H1 (cell line): ENCODE results near the gene MYO5B. TPM values are rescaled to one million over a fixed set of nuclear protein-coding genes. Genes with fewer than 3 reads are reported as not detected.

Source experiments
- CTCF ChIA-PET: fragments of 300-600 bp; sonication (Branson Sonifier 250); formaldehyde crosslinking; loops from one replicate; lab custom pipeline; 2021; ENCODE audit not compliant: partially characterized antibody; lab: Charles Lee
- POLR2A ChIA-PET: fragments of 300-600 bp; sonication (Branson Sonifier 250); formaldehyde crosslinking; loops from one replicate; lab custom pipeline; 2021; ENCODE audit warnings: inconsistent platforms; ENCODE audit not compliant: partially characterized antibody; lab: Charles Lee
- DNase-seq, 2 experiments: peaks; one replicate each; pipeline versions ENCODE4 v3.0.0 to v3.0.0-alpha.2; 2010 to 2022; ENCODE audit warnings: low spot score in 2 of 2, low read depth in 1 of 2, mixed read lengths in 1 of 2
- FAIRE-seq: peaks from 2 replicates; lab custom pipeline; 2011; peaks lifted over from hg19 to GRCh38; lab: Jason Lieb, UNC
- H2AFZ ChIP-seq: 2 replicates; pipeline ENCODE4 v1.8.1; 2012; ENCODE audit warnings: low read length, inconsistent platforms
- H2AK5ac ChIP-seq: 2 replicates; pipeline ENCODE4 v1.6.1; 2013; ENCODE audit warnings: low read depth, low read length
- H2BK120ac ChIP-seq: replicated peaks from 2 replicates; pipeline ENCODE3; 2013; ENCODE audit warnings: low read depth, low read length, inconsistent platforms
- H2BK12ac ChIP-seq: 2 replicates; pipeline ENCODE4 v1.6.1; 2013; ENCODE audit warnings: low read depth, low read length
- H2BK15ac ChIP-seq: 2 replicates; pipeline ENCODE4 v1.6.1; 2013; ENCODE audit warnings: low read length
- H2BK20ac ChIP-seq: 2 replicates; pipeline ENCODE4 v1.6.1; 2013; ENCODE audit warnings: low read length
- H2BK5ac ChIP-seq: 2 replicates; pipeline ENCODE4 v1.6.1; 2013; ENCODE audit warnings: low read depth, low read length
- H3K14ac ChIP-seq: 2 replicates; pipeline ENCODE4 v1.6.1; 2013; ENCODE audit warnings: inconsistent platforms; ENCODE audit not compliant: insufficient read length
- H3K18ac ChIP-seq: 2 replicates; pipeline ENCODE4 v1.6.1; 2013; ENCODE audit warnings: low read length; ENCODE audit errors: extremely low read depth
- H3K23ac ChIP-seq: 2 replicates; pipeline ENCODE4 v1.6.1; 2013; ENCODE audit warnings: inconsistent platforms; ENCODE audit not compliant: insufficient read length
- H3K23me2 ChIP-seq: 2 replicates; pipeline ENCODE4 v1.6.1; 2013; ENCODE audit warnings: low read depth, low read length
- H3K27ac ChIP-seq: 2 replicates; pipeline ENCODE4 v1.6.1; 2011; ENCODE audit warnings: low read depth, low read length, inconsistent platforms
- H3K27me3 ChIP-seq, 4 experiments: replicated peaks in 1 of 4; 1 replicate in 1 of 4; 2 replicates in 3 of 4; pipeline versions ENCODE4 v1.6.1 to v1.8.1; 2011 to 2013; ENCODE audit warnings: low read length in 3 of 4, mild to moderate bottlenecking in 3 of 4, inconsistent platforms in 2 of 4, mixed read lengths in 2 of 4, moderate library complexity in 1 of 4; ENCODE audit not compliant: control insufficient read depth in 3 of 4, insufficient read depth in 3 of 4; ENCODE audit errors: extremely low read depth in 1 of 4
- H3K36me3 ChIP-seq, 4 experiments: 2 replicates each; pipeline versions ENCODE4 v1.6.1 to v1.8.1; 2011 to 2013; ENCODE audit warnings: mild to moderate bottlenecking in 4 of 4, low read length in 3 of 4, moderate library complexity in 2 of 4, control low read depth in 1 of 4, inconsistent platforms in 1 of 4; ENCODE audit not compliant: insufficient read depth in 4 of 4, control insufficient read depth in 2 of 4
- H3K4ac ChIP-seq: replicated peaks from 2 replicates; pipeline ENCODE3; 2013; ENCODE audit warnings: low read length, low read depth, mixed read lengths, inconsistent platforms; ENCODE audit not compliant: insufficient read length
- H3K4me1 ChIP-seq, 4 experiments: replicated peaks in 1 of 4; 1 replicate in 1 of 4; 2 replicates in 3 of 4; pipeline versions ENCODE4 v1.6.1 to v1.8.1; 2011 to 2013; ENCODE audit warnings: low read length in 3 of 4, inconsistent platforms in 2 of 4, mixed read lengths in 1 of 4; ENCODE audit not compliant: insufficient read depth in 4 of 4, control insufficient read depth in 3 of 4
- H3K4me2 ChIP-seq, 2 experiments: 2 replicates each; pipeline versions ENCODE4 v1.6.1 to v1.8.1; 2011 to 2013; ENCODE audit warnings: low read depth in 2 of 2, low read length in 2 of 2, control low read depth in 1 of 2, inconsistent platforms in 1 of 2, mild to moderate bottlenecking in 1 of 2; ENCODE audit not compliant: insufficient read depth in 1 of 2
- H3K4me3 ChIP-seq, 4 experiments: fragments of 200-600, 300-600 bp in 1 of 4; sonication (generic), shearing (Covaris generic), sonication (Bioruptor Twin) in 1 of 4; 2 replicates each; pipeline versions ENCODE4 v1.5.1 to v1.8.1; 2011 to 2016; ENCODE audit warnings: low read length in 4 of 4, low read depth in 3 of 4, control low read depth in 2 of 4, inconsistent platforms in 2 of 4, mild to moderate bottlenecking in 2 of 4, mixed read lengths in 1 of 4, moderate library complexity in 1 of 4; ENCODE audit not compliant: insufficient read depth in 2 of 4; ENCODE audit errors: extremely low read depth in 1 of 4
- H3K56ac ChIP-seq: replicated peaks from 2 replicates; pipeline ENCODE3; 2013; ENCODE audit warnings: low read depth, mild to moderate bottlenecking, mixed read lengths, low read length, inconsistent platforms; ENCODE audit not compliant: insufficient read length
- H3K79me1 ChIP-seq: 2 replicates; pipeline ENCODE4 v1.6.1; 2013; ENCODE audit warnings: low read depth, low read length, control low read depth
- H3K79me2 ChIP-seq, 2 experiments: 2 replicates each; pipeline versions ENCODE4 v1.6.1 to v1.8.1; 2012 to 2013; ENCODE audit warnings: low read length in 2 of 2, mild to moderate bottlenecking in 2 of 2, inconsistent platforms in 1 of 2; ENCODE audit not compliant: insufficient read depth in 2 of 2, control insufficient read depth in 1 of 2
- H3K9ac ChIP-seq, 4 experiments: replicated peaks in 1 of 4; 1 replicate in 1 of 4; 2 replicates in 3 of 4; pipeline versions ENCODE4 v1.6.1 to v1.8.1; 2011 to 2013; ENCODE audit warnings: low read depth in 3 of 4, low read length in 3 of 4, control low read depth in 2 of 4, mild to moderate bottlenecking in 2 of 4, moderate library complexity in 2 of 4, inconsistent platforms in 1 of 4; ENCODE audit errors: extremely low read depth in 1 of 4
- H3K9me3 ChIP-seq, 2 experiments: 2 replicates each; pipeline versions ENCODE4 v1.6.1 to v1.8.1; 2012 to 2013; ENCODE audit warnings: mild to moderate bottlenecking in 2 of 2, moderate library complexity in 2 of 2, control low read depth in 1 of 2, inconsistent platforms in 1 of 2, low read depth in 1 of 2, low read length in 1 of 2, mixed read lengths in 1 of 2; ENCODE audit not compliant: insufficient read depth in 2 of 2
- H4K20me1 ChIP-seq, 2 experiments: replicated peaks in 1 of 2; 2 replicates each; pipeline versions ENCODE3 to v1.8.1; 2011 to 2013; ENCODE audit warnings: inconsistent platforms in 2 of 2, low read length in 2 of 2, mild to moderate bottlenecking in 1 of 2; ENCODE audit not compliant: insufficient read depth in 2 of 2, control insufficient read depth in 1 of 2
- H4K5ac ChIP-seq: 2 replicates; pipeline ENCODE4 v1.6.1; 2013; ENCODE audit warnings: low read length, low read depth, mixed read lengths, inconsistent platforms; ENCODE audit not compliant: insufficient read length
- H4K8ac ChIP-seq: 2 replicates; pipeline ENCODE4 v1.8.0; 2013; ENCODE audit warnings: mild to moderate bottlenecking, moderate library complexity, low read length, inconsistent platforms; ENCODE audit not compliant: insufficient read depth; ENCODE audit errors: extremely low read depth
- H4K91ac ChIP-seq: replicated peaks from 2 replicates; pipeline ENCODE3; 2013; ENCODE audit warnings: low read length, mixed read lengths, inconsistent platforms; ENCODE audit not compliant: insufficient read length
- BRCA1 ChIP-seq: IDR thresholded peaks from 2 replicates; pipeline ENCODE4 v1.6.1; 2012; ENCODE audit warnings: low read depth, low read length, improper control_type of control experiment
- CBX8 ChIP-seq: fragments of 300-800, 300-1000 bp; sonication (generic); IDR thresholded peaks from 2 replicates; pipeline ENCODE4 v1.7.1; 2016; ENCODE audit warnings: low read depth, low read length, borderline replicate concordance
- EZH2 ChIP-seq: fragments of 200-600 bp; sonication (generic); IDR thresholded peaks from 2 replicates; pipeline ENCODE4 v1.7.1; 2012; ENCODE audit warnings: low read depth, mild to moderate bottlenecking, moderate library complexity, low read length, inconsistent platforms; ENCODE audit not compliant: severe bottlenecking
- JUN ChIP-seq: IDR thresholded peaks from 2 replicates; pipeline ENCODE4 v1.6.1; 2011; ENCODE audit warnings: low read depth, mild to moderate bottlenecking, improper control_type of control experiment, low read length
- PHF8 ChIP-seq: fragments of 200-600 bp; sonication (generic); conservative IDR thresholded peaks from 2 replicates; pipeline ENCODE4 v1.7.1; 2012; ENCODE audit warnings: low read depth, mild to moderate bottlenecking, inconsistent platforms, low read length, moderate library complexity
- POLR2A ChIP-seq, 2 experiments: IDR thresholded peaks; 1 replicate in 1 of 2; 2 replicates in 1 of 2; pipeline ENCODE4 v1.6.1; 2011; ENCODE audit warnings: low read depth in 2 of 2, low read length in 2 of 2, mild to moderate bottlenecking in 2 of 2; ENCODE audit errors: control extremely low read depth in 1 of 2
- RBBP5 ChIP-seq: IDR thresholded peaks from 2 replicates; pipeline ENCODE4 v1.7.1; 2012; ENCODE audit warnings: low read depth, mild to moderate bottlenecking, inconsistent platforms, low read length, moderate library complexity, borderline replicate concordance
- RFX5 ChIP-seq: IDR thresholded peaks from 2 replicates; pipeline ENCODE4 v1.6.1; 2011; ENCODE audit warnings: low read depth, low read length, improper control_type of control experiment, borderline replicate concordance
- RXRA ChIP-seq: IDR thresholded peaks from 2 replicates; pipeline ENCODE4 v1.6.1; 2011; ENCODE audit warnings: low read depth, mild to moderate bottlenecking, low read length, moderate library complexity; ENCODE audit not compliant: insufficient read depth
- TBP ChIP-seq: IDR thresholded peaks from 2 replicates; pipeline ENCODE4 v1.6.1; 2011; ENCODE audit warnings: low read depth, low read length, improper control_type of control experiment
- TCF12 ChIP-seq: IDR thresholded peaks from 2 replicates; pipeline ENCODE4 v1.6.1; 2011; ENCODE audit warnings: low read depth, mild to moderate bottlenecking, low read length
- ZNF274 ChIP-seq: IDR thresholded peaks from 2 replicates; pipeline ENCODE4 v1.7.0; 2012; ENCODE audit warnings: low read length, borderline replicate concordance; ENCODE audit errors: extremely low read depth
- WGBS, 2 experiments: shearing (Covaris generic) in 1 of 2; methylation state at CpG; one replicate each; pipeline versions ENCODE4 v1.1.6 to v1.1.7; 2013 to 2015; ENCODE audit warnings: low lambda C conversion rate in 2 of 2, mixed read lengths in 2 of 2, inconsistent platforms in 1 of 2, low coverage in 1 of 2, missing lambda C conversion rate in 1 of 2; ENCODE audit not compliant: insufficient replicate concordance in 2 of 2, insufficient coverage in 1 of 2, insufficient read length in 1 of 2; ENCODE audit errors: extremely low coverage in 1 of 2, missing lambda C conversion rate in 1 of 2; 5-methylcytosine and 5-hydroxymethylcytosine counted together
- polyA plus RNA-seq, 7 experiments: library from polyadenylated mRNA; depleted of rRNA in 3 of 7; stranded (reverse) in 5 of 7; unstranded in 2 of 7; fragments of >200 nt in 5 of 7; fragments of 200-250 nt in 2 of 7; gene quantifications; 1 replicate in 5 of 7; 2 replicates in 1 of 7; 4 replicates in 1 of 7; pipeline versions ENCODE4 v1.2.1 to v1.2.3, GENCODE V29; 2011 to 2013; ENCODE audit warnings: missing spikeins in 2 of 7, mixed read lengths in 2 of 7
- total RNA-seq: library from RNA; stranded (reverse); fragmentation: NEBNext Ultra II Directional; extraction: Animal tissue kit (Norgen Biotek cat#: 25700); gene quantifications from 2 replicates; pipeline ENCODE4 v1.2.1, GENCODE V29; 2021
- TF ChIP-seq, protein P1 (sequence below): IDR thresholded peaks from 2 replicates; pipeline ENCODE4 v1.6.1; 2011; ENCODE audit warnings: low read depth, mild to moderate bottlenecking, low read length; ENCODE audit not compliant: insufficient read depth
- TF ChIP-seq, protein P2 (sequence below): IDR thresholded peaks from 2 replicates; pipeline ENCODE4 v1.6.1; 2012; ENCODE audit warnings: inconsistent platforms

The MYO5B gene
- total and polyA plus RNA-seq, 2 of the 8 experiments (the other 6 are each of a cell fraction or from before 2014, with no cell fraction given): 6.4 to 7.7 TPM

DNA sequence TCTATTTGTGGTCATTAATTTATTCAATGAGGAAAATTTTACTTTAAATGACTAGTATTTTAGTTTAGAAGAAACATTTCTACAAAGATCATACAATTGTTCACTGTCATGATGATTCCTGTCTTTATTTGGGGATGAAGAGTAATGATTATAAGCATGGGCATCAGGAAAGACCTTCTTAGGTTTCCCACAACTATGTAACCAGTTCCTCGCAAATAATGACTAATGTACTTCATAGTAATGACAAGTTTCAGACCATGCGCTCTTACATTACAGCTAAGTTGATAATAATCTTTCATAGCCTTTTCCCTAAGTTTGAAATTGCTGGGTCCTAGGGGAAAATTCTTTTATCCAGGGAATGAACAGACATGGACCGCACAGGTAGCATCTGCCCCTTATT lies 90.5 kb downstream of the MYO5B start:
- no peaks in the 10 kb centered on the region for H4K20me1 ChIP-seq
- H3K4me3 ChIP-seq: no peak overlapping the region
- no peak overlapping the region for H3K27ac ChIP-seq
- H3K9me3 ChIP-seq: no peaks in the 10 kb centered on the region
- no peaks in the 10 kb centered on the region for H3K27me3 ChIP-seq
- no peak overlapping the region for H3K4ac ChIP-seq
- no peak overlapping the region for H3K56ac ChIP-seq
- FAIRE-seq (no peak), DNase-seq (no peak)
- no peaks in the 10 kb centered on the region for H3K79me2 ChIP-seq
- no peak overlapping the region for H3K4me2 ChIP-seq
- no peak overlapping the region for H4K8ac ChIP-seq
- no peaks in the 10 kb centered on the region for H3K4me1 ChIP-seq
- no peak overlapping the region for H3K9ac ChIP-seq
- POLR2A ChIA-PET: no interaction called here
- H2AFZ ChIP-seq: no peak overlapping the region
- CTCF ChIA-PET: interaction anchor here (1.4 kb wide), 1 partner anchor 9 kb away, joined by 3 read pairs; no protein-coding TSS in a partner anchor
- no peaks in the 10 kb centered on the region for H3K36me3 ChIP-seq
- H4K91ac ChIP-seq: no peak overlapping the region
- H3K23ac ChIP-seq: no peak overlapping the region
- no peaks in the 10 kb centered on the region for H3K23me2 ChIP-seq
- no peak overlapping the region for H3K14ac ChIP-seq
- no peak overlapping the region for H2BK120ac ChIP-seq
- H2BK5ac ChIP-seq: no peak overlapping the region
- no peak overlapping the region for H4K5ac ChIP-seq
- H3K79me1 ChIP-seq: no peaks in the 10 kb centered on the region
- H2BK15ac ChIP-seq: no peak overlapping the region
- H2AK5ac ChIP-seq: no peak overlapping the region
- H3K18ac ChIP-seq: no peak overlapping the region
- WGBS, 2 experiments: 86% methylated on average over 3 of the region's 3 CpGs; no CpG with 5 or more reads in 1 of the 2 experiments
- H2BK20ac ChIP-seq: no peak overlapping the region
- H2BK12ac ChIP-seq: no peak overlapping the region
- TF ChIP-seq EZH2: no peak
- no peak for TF ChIP-seq RXRA
- no peak for TF ChIP-seq POLR2A (IDR thresholded peaks at IDR 0.05; ENCODE audit: control extremely low read depth in 1 of 2, low read depth in 2 of 2, low read length in 2 of 2)
- no peak for TF ChIP-seq TBP
- TF ChIP-seq, protein P1, sequence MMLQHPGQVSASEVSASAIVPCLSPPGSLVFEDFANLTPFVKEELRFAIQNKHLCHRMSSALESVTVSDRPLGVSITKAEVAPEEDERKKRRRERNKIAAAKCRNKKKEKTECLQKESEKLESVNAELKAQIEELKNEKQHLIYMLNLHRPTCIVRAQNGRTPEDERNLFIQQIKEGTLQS: no peak
- no peak for TF ChIP-seq CBX8
- TF ChIP-seq ZNF274: no peak
- no peak for TF ChIP-seq BRCA1
- TF ChIP-seq RBBP5: no peak
- TF ChIP-seq, protein P2, sequence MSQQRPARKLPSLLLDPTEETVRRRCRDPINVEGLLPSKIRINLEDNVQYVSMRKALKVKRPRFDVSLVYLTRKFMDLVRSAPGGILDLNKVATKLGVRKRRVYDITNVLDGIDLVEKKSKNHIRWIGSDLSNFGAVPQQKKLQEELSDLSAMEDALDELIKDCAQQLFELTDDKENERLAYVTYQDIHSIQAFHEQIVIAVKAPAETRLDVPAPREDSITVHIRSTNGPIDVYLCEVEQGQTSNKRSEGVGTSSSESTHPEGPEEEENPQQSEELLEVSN: no peak
- TF ChIP-seq RFX5: no peak
- TF ChIP-seq JUN: no peak
- TF ChIP-seq PHF8: no peak
- no peak for TF ChIP-seq TCF12
